Esophagus muscularis mucosa (tissue), 4 donors: ENCODE data around the gene GNG13. TPM values are rescaled to one million over a fixed set of nuclear protein-coding genes. Genes with fewer than 3 reads are reported as not detected.

Experiments
- DNase-seq: peaks from one replicate; pipeline ENCODE4 v3.0.0-alpha.2; 2017; ENCODE audit errors: extremely low spot score
- H3K27ac ChIP-seq, 4 donors: fragments of 200-600 bp; sonication (generic); replicated peaks in 1 of 4; 1 replicate in 3 of 4; 2 replicates in 1 of 4; pipeline ENCODE4 v1.5.1; 2016 to 2019; ENCODE audit warnings: mild to moderate bottlenecking in 1 of 4
- H3K27me3 ChIP-seq, 4 donors: fragments of 200-600 bp; sonication (generic); one replicate each; pipeline versions ENCODE4 v1.5.1 to v1.6.0; 2016 to 2019
- H3K36me3 ChIP-seq, 4 donors: fragments of 200-600 bp; sonication (generic); one replicate each; pipeline ENCODE4 v1.5.1; 2016 to 2019
- H3K4me1 ChIP-seq, 4 donors: fragments of 200-600 bp; sonication (generic); one replicate each; pipeline ENCODE4 v1.5.1; 2016 to 2019
- H3K4me3 ChIP-seq, 4 donors: fragments of 200-600 bp; sonication (generic); 1 replicate in 2 of 4; 2 replicates in 2 of 4; pipeline ENCODE4 v1.5.1; 2016 to 2019; ENCODE audit warnings: mild to moderate bottlenecking in 4 of 4, moderate library complexity in 1 of 4
- H3K9me3 ChIP-seq, 4 donors: fragments of 200-600 bp; sonication (generic); 1 replicate in 3 of 4; 2 replicates in 1 of 4; pipeline ENCODE4 v1.5.1; 2016 to 2019
- CTCF ChIP-seq, 3 experiments: fragments of 200-600 bp in 2 of 3; fragments of 450-650 bp in 1 of 3; sonication (generic) in 2 of 3; IDR thresholded peaks; one replicate each; pipeline ENCODE4 v1.5.1; 2017 to 2019; ENCODE audit warnings: antibody characterized with exemption in 3 of 3, mild to moderate bottlenecking in 2 of 3, moderate library complexity in 1 of 3
- EP300 ChIP-seq: sonication (generic); formaldehyde crosslinking; IDR thresholded peaks from one replicate; pipeline ENCODE4 v1.6.1; 2017; ENCODE audit warnings: antibody characterized with exemption
- POLR2A ChIP-seq: fragments of 450-650 bp; IDR thresholded peaks from one replicate; pipeline ENCODE4 v1.6.1; 2017; ENCODE audit warnings: antibody characterized with exemption, moderate library complexity, mild to moderate bottlenecking, low read depth
- POLR2AphosphoS5 ChIP-seq, 2 donors: sonication (generic); formaldehyde crosslinking; IDR thresholded peaks; one replicate each; pipeline ENCODE4 v1.6.1; 2017; ENCODE audit warnings: antibody characterized with exemption in 2 of 2
- WGBS: methylation state at CpG from one replicate; pipeline ENCODE4 v1.1.5; 2018; 5-methylcytosine and 5-hydroxymethylcytosine counted together
- intact Hi-C: fragments of 100-400 bp; cut with DNase I; formaldehyde crosslinking; loops from one replicate; pipeline ENCODE4 v1.15.1; 2023
- small RNA-seq, 3 donors: library from RNA; depleted of rRNA; stranded (forward); fragments of <200 nt; gene quantifications; one replicate each; pipeline ENCODE3, GENCODE V24; 2016
- total RNA-seq, 4 donors: library from RNA; depleted of rRNA; stranded (reverse); fragments of >200 nt; gene quantifications; one replicate each; pipeline versions ENCODE4 v1.1.0 to v1.2.1, GENCODE V29; 2016

The GNG13 gene
- total RNA-seq, 4 donors from 2014 or later, result not detected

GRCh38 chr16:749010-749409, 51.5 kb downstream of the GNG13 start:
- no peak for DNase-seq
- Histone ChIP-seq H3K4me3 (no peak overlapping the region), H3K27ac (no peak overlapping the region), H3K36me3 (no peaks in the 10 kb centered on the region), H3K27me3 (peaks cover 0 to 33% (median 0%) of the 10 kb centered on the region in 4 donors), H3K9me3 (no peaks in the 10 kb centered on the region), H3K4me1 (no peaks in the 10 kb centered on the region)
- WGBS, result 92% methylated on average over 6 of the region's 6 CpGs
- TF ChIP-seq POLR2A, result no peak
- no peak for TF ChIP-seq POLR2AphosphoS5 (IDR thresholded peaks at IDR 0.05)
- no peak for TF ChIP-seq CTCF (IDR thresholded peaks at IDR 0.05)
- no peak for TF ChIP-seq EP300
- intact Hi-C loops, result no loop called here

Small RNAs within 50 kb of the gene (small RNA-seq; reads per million reads assigned to genes)
- gene MIR662, result 0 reads per million in 3 donors

Other genes starting within 250 kb of the GNG13 start
- not detected for gene PRR35, start 240.3 kb downstream of the GNG13 start, total RNA-seq
- gene NHLRC4, start 233.7 kb downstream of the GNG13 start, total RNA-seq, result 1 to 10 TPM; 1.2 to 2.6 (median 1.9) TPM
- gene PIGQ, start 230.8 kb downstream of the GNG13 start, total RNA-seq, result 10 to 100 TPM; 36.1 to 46.4 (median 40.7) TPM
- gene RAB40C, start 210.7 kb downstream of the GNG13 start, total RNA-seq, result 10 to 100 TPM; 20.8 to 25.3 (median 23.0) TPM
- gene WFIKKN1, start 169.7 kb downstream of the GNG13 start, total RNA-seq, result under 1 TPM; 0.33 to 0.80 (median 0.43) TPM
- 100 to 1,000 TPM; 129 to 166 (median 142) TPM for gene METTL26, start 164.4 kb downstream of the GNG13 start, total RNA-seq
- gene MCRIP2, start 158.9 kb downstream of the GNG13 start, total RNA-seq, result 10 to 100 TPM; 50.7 to 65.4 (median 59.1) TPM
- gene WDR90, start 151.4 kb downstream of the GNG13 start, total RNA-seq, result 10 to 100 TPM in 3 of 4 donors, 1 to 10 TPM in 1; 8.2 to 22.7 (median 16.5) TPM
- gene RHOT2, start 132.6 kb downstream of the GNG13 start, total RNA-seq, result 10 to 100 TPM; 34.5 to 67.5 (median 58.6) TPM
- 1 to 10 TPM in 1 of 4 donors, under 1 TPM in 3; 0.17 to 2.0 (median 0.66) TPM for gene RHBDL1, start 125.1 kb downstream of the GNG13 start, total RNA-seq
- 100 to 1,000 TPM; 155 to 215 (median 178) TPM for gene STUB1, start 120.3 kb downstream of the GNG13 start, total RNA-seq
- 100 to 1,000 TPM in 1 of 4 donors, 10 to 100 TPM in 3; 73.2 to 114 (median 88.1) TPM for gene JMJD8, start 116.4 kb downstream of the GNG13 start, total RNA-seq
- 10 to 100 TPM in 2 of 4 donors, 1 to 10 TPM in 2; 7.0 to 14.9 (median 11.1) TPM for gene WDR24, start 110.3 kb downstream of the GNG13 start, total RNA-seq
- gene FBXL16, start 94.9 kb downstream of the GNG13 start, total RNA-seq, result 1 to 10 TPM in 1 of 4 donors, under 1 TPM in 3; 0.42 to 1.2 (median 0.51) TPM
- gene METRN, start 85.6 kb downstream of the GNG13 start, total RNA-seq, result 100 to 1,000 TPM in 1 of 4 donors, 10 to 100 TPM in 3; 56.5 to 143 (median 78.0) TPM
- gene ANTKMT, start 79.6 kb downstream of the GNG13 start, total RNA-seq, result 10 to 100 TPM; 26.5 to 48.6 (median 40.3) TPM
- 1 to 10 TPM in 1 of 4 donors, under 1 TPM in 3; 0.33 to 2.5 (median 0.61) TPM for gene CCDC78, start 74.3 kb downstream of the GNG13 start, total RNA-seq
- gene HAGHL, start 73.6 kb downstream of the GNG13 start, total RNA-seq, result 1 to 10 TPM; 1.7 to 5.6 (median 4.5) TPM
- 10 to 100 TPM; 19.4 to 33.3 (median 30.2) TPM for gene CIAO3, start 59.7 kb downstream of the GNG13 start, total RNA-seq
- gene MSLN, start 40.0 kb downstream of the GNG13 start, total RNA-seq, result under 1 TPM in 1 of 4 donors, not detected in 3; 0.39 TPM
- 10 to 100 TPM; 10.4 to 29.1 (median 20.4) TPM for gene RPUSD1, start 12.4 kb downstream of the GNG13 start, total RNA-seq
- gene CHTF18, start 12.1 kb downstream of the GNG13 start, total RNA-seq, result 1 to 10 TPM; 2.0 to 8.8 (median 3.4) TPM
- gene LMF1, start 170.2 kb upstream of the GNG13 start, total RNA-seq, result 10 to 100 TPM; 14.5 to 32.0 (median 23.8) TPM
- gene SOX8, start 181.0 kb upstream of the GNG13 start, total RNA-seq, result 1 to 10 TPM; 4.1 to 4.6 (median 4.3) TPM